DND-41 (cell line): Measurements from ENCODE around the gene TBC1D22B.

ENCODE experiments used
- ATAC-seq: fragments of 200-7000 bp; cut with Tn5 transposase; 3 replicates; pipeline ENCODE4 v1.9.1; 2021; ENCODE audit warnings: low read depth; ENCODE audit not compliant: insufficient read depth
- DNase-seq: peaks from one replicate; pipeline ENCODE4 v3.0.0-alpha.2; 2020
- H2AFZ ChIP-seq: 2 replicates; pipeline ENCODE4 v1.6.0; 2012; ENCODE audit warnings: low read depth, low read length
- H3K27ac ChIP-seq: 2 replicates; pipeline ENCODE4 v1.5.1; 2012; ENCODE audit warnings: low read length, inconsistent platforms
- H3K27me3 ChIP-seq: fragments of 200-600 bp; sonication (generic); 2 replicates; pipeline ENCODE4 v1.6.0; 2012; ENCODE audit warnings: low read length, mild to moderate bottlenecking, inconsistent platforms; ENCODE audit not compliant: insufficient read depth, poor library complexity
- H3K36me3 ChIP-seq: 2 replicates; pipeline ENCODE4 v1.5.1; 2012; ENCODE audit warnings: low read length, inconsistent platforms; ENCODE audit not compliant: insufficient read depth
- H3K4me1 ChIP-seq: 2 replicates; pipeline ENCODE4 v1.5.1; 2012; ENCODE audit warnings: mild to moderate bottlenecking, low read length; ENCODE audit not compliant: insufficient read depth
- H3K4me2 ChIP-seq: 2 replicates; pipeline ENCODE4 v1.6.0; 2012; ENCODE audit warnings: mild to moderate bottlenecking, moderate library complexity, low read length, inconsistent platforms; ENCODE audit not compliant: insufficient read depth
- H3K4me3 ChIP-seq, 2 experiments: fragments of 200-600 bp in 1 of 2; shearing (Covaris generic) in 1 of 2; 2 replicates each; pipeline ENCODE4 v1.5.1; 2012 to 2016; ENCODE audit warnings: inconsistent platforms in 2 of 2, low read length in 2 of 2, mild to moderate bottlenecking in 2 of 2, low read depth in 1 of 2, moderate library complexity in 1 of 2
- H3K79me2 ChIP-seq: 2 replicates; pipeline ENCODE4 v1.6.0; 2012; ENCODE audit warnings: low read length, inconsistent platforms; ENCODE audit not compliant: insufficient read depth
- H3K9ac ChIP-seq: 2 replicates; pipeline ENCODE4 v1.6.0; 2012; ENCODE audit warnings: low read depth, mild to moderate bottlenecking, inconsistent platforms, low read length, moderate library complexity
- H3K9me3 ChIP-seq: 2 replicates; pipeline ENCODE4 v1.5.1; 2012; ENCODE audit warnings: low read length, moderate library complexity, mild to moderate bottlenecking, inconsistent platforms; ENCODE audit not compliant: insufficient read depth, severe bottlenecking
- H4K20me1 ChIP-seq: 2 replicates; pipeline ENCODE4 v1.6.0; 2012; ENCODE audit warnings: low read length; ENCODE audit not compliant: insufficient read depth
- CTCF ChIP-seq: IDR thresholded peaks from 2 replicates; pipeline ENCODE4 v1.5.1; 2012; ENCODE audit warnings: borderline replicate concordance, low read length, moderate library complexity, mild to moderate bottlenecking; ENCODE audit not compliant: poor library complexity, severe bottlenecking; ENCODE audit errors: extremely low read depth
- EZH2 ChIP-seq: IDR thresholded peaks from 3 replicates; pipeline ENCODE4 v1.6.1; 2012; ENCODE audit warnings: borderline replicate concordance, low read depth, mild to moderate bottlenecking, moderate library complexity, low read length, inconsistent platforms; ENCODE audit not compliant: severe bottlenecking

The TBC1D22B gene

GRCh38 chr6:37272834-37273566, 15.4 kb downstream of the TBC1D22B start:
- peak overlapping the region in 1 of 2 experiments; percentile 53; a peak in 2 of 4 replicates for H3K4me3 ChIP-seq
- peak; percentile 71 for DNase-seq
- ATAC-seq = peak; percentile 58

GRCh38 chr6:37273690-37274089, 16.1 kb downstream of the TBC1D22B start:
- Histone ChIP-seq H3K36me3 (peaks cover 32% of the 10 kb centered on the region), H3K27me3 (no peaks in the 10 kb centered on the region), H2AFZ (peak overlapping the region; percentile 65; the same call in 1 of the 2 replicates), H3K4me3 (peak overlapping the region in 1 of 2 experiments; percentile 53; a peak in 2 of 4 replicates), H3K27ac (peak overlapping the region; percentile 93), H3K9ac (peak overlapping the region; percentile 54), H3K79me2 (peaks cover 79% of the 10 kb centered on the region), H3K4me2 (peak overlapping the region; percentile 67), H4K20me1 (no peaks in the 10 kb centered on the region), H3K4me1 (peaks cover 86% of the 10 kb centered on the region), H3K9me3 (no peaks in the 10 kb centered on the region)
- ATAC-seq (no peak), DNase-seq (no peak)
- no peak for TF ChIP-seq EZH2
- TF ChIP-seq CTCF = no peak

More at GRCh38 chr6:37272834-37273566, 15.4 kb downstream of the TBC1D22B start:
- Histone ChIP-seq H4K20me1 (no peaks in the 10 kb centered on the region), H2AFZ (peak overlapping the region; percentile 65), H3K79me2 (peaks cover 79% of the 10 kb centered on the region), H3K4me1 (peaks cover 79% of the 10 kb centered on the region), H3K9me3 (no peaks in the 10 kb centered on the region), H3K36me3 (peaks cover 35% of the 10 kb centered on the region), H3K27ac (peak overlapping the region; percentile 93), H3K4me2 (peak overlapping the region; percentile 67), H3K27me3 (no peaks in the 10 kb centered on the region), H3K9ac (peak overlapping the region; percentile 54)
- TF ChIP-seq CTCF (no peak), EZH2 (no peak)

- peaks cover 33% of the 10 kb centered on the region for H3K36me3 ChIP-seq
- H2AFZ ChIP-seq = no peak overlapping the region
- H3K27ac ChIP-seq = peak overlapping the region; percentile 93
- no peaks in the 10 kb centered on the region for H3K27me3 ChIP-seq
- peak overlapping the region in 1 of 2 experiments; percentile 15; a peak in 1 of 4 replicates for H3K4me3 ChIP-seq
- ATAC-seq = no peak
- no peaks in the 10 kb centered on the region for H4K20me1 ChIP-seq
- H3K9me3 ChIP-seq = no peaks in the 10 kb centered on the region
- peaks cover 99% of the 10 kb centered on the region for H3K4me1 ChIP-seq
- H3K4me2 ChIP-seq = peak overlapping the region; percentile 63
- TF ChIP-seq CTCF (no peak), EZH2 (no peak)
- peaks cover 82% of the 10 kb centered on the region for H3K79me2 ChIP-seq
- no peak for DNase-seq
- peak overlapping the region; percentile 55 for H3K9ac ChIP-seq
Observed at GRCh38 chr6:37275350-37275749, 17.8 kb downstream of the TBC1D22B start.
